Spleen (tissue), 7 donors: Measurements from ENCODE around the gene TEX10.

Experiments used
- POLR2A ChIP-seq, 3 donors: fragments of 450-650 bp; IDR thresholded peaks; one replicate each; pipeline ENCODE4 v1.5.1; 2017; ENCODE audit warnings: antibody characterized with exemption in 3 of 3, mild to moderate bottlenecking in 1 of 3
- TF ChIP-seq, protein P1 (sequence below), 11 experiments: fragments of 200-600 bp in 7 of 11; fragments of 450-650 bp in 4 of 11; sonication (generic) in 4 of 11; IDR thresholded peaks in 8 of 11; conservative IDR thresholded peaks in 3 of 11; 1 replicate in 7 of 11; 2 replicates in 4 of 11; pipeline versions ENCODE4 v1.4.0 to v1.8.0; 2016 to 2021; ENCODE audit warnings: antibody characterized with exemption in 11 of 11, inconsistent platforms in 4 of 11, mild to moderate bottlenecking in 1 of 11
- donor health status: DM: no; HTN: no; CAD: no; lungs with moderate emphysema.
- donor health status: DM: no; HTN: no; CAD: no.
- donor health status: DM: no; HTN: no; CAD: no.

- TF ChIP-seq, protein P1, sequence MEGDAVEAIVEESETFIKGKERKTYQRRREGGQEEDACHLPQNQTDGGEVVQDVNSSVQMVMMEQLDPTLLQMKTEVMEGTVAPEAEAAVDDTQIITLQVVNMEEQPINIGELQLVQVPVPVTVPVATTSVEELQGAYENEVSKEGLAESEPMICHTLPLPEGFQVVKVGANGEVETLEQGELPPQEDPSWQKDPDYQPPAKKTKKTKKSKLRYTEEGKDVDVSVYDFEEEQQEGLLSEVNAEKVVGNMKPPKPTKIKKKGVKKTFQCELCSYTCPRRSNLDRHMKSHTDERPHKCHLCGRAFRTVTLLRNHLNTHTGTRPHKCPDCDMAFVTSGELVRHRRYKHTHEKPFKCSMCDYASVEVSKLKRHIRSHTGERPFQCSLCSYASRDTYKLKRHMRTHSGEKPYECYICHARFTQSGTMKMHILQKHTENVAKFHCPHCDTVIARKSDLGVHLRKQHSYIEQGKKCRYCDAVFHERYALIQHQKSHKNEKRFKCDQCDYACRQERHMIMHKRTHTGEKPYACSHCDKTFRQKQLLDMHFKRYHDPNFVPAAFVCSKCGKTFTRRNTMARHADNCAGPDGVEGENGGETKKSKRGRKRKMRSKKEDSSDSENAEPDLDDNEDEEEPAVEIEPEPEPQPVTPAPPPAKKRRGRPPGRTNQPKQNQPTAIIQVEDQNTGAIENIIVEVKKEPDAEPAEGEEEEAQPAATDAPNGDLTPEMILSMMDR (IDR thresholded peaks at IDR 0.05 in 8 of 11, conservative IDR thresholded peaks at IDR 0.05 in 3 of 11) = no peak
- TF ChIP-seq POLR2A (IDR thresholded peaks at IDR 0.05) = no peak
Measured at GRCh38 chr9:100396769-100397168, 44.0 kb upstream of the TEX10 start.
